ENCODE measurements around the gene ARHGAP26. TPM values are rescaled to one million over a fixed set of nuclear protein-coding genes. Genes with fewer than 3 reads are reported as not detected.

The ARHGAP26 gene
- total RNA-seq, 2 donors from 2014 or later, result 21.3 to 22.7 TPM

GRCh38 chr5:142837081-142837725 lies 67.0 kb downstream of the ARHGAP26 start:
- no peak for DNase-seq
- ATAC-seq, result no peak
- Mint-ChIP-seq H3K4me1 (peaks cover 6% of the 10 kb centered on the region), H3K27ac (no peak overlapping the region), H3K27me3 (no peaks in the 10 kb centered on the region), H3K36me3 (ENCODE audit: low read depth) (no peaks in the 10 kb centered on the region), H3K4me3 (no peak overlapping the region)
- no peaks in the 10 kb centered on the region for H3K9me3 ChIP-seq (ENCODE audit: control insufficient read depth, low read length, poor library complexity, severe bottlenecking)

- H3K4me1 Mint-ChIP-seq, result peaks cover 9% of the 10 kb centered on the region
- H3K27me3 Mint-ChIP-seq, result no peaks in the 10 kb centered on the region
- DNase-seq, result no peak
- no peaks in the 10 kb centered on the region for H3K36me3 Mint-ChIP-seq (ENCODE audit: low read depth)
- no peak for ATAC-seq
- H3K4me3 Mint-ChIP-seq, result no peak overlapping the region
- no peak overlapping the region for H3K27ac Mint-ChIP-seq
- H3K9me3 ChIP-seq (ENCODE audit: control insufficient read depth, low read length, poor library complexity, severe bottlenecking), result no peaks in the 10 kb centered on the region
These were observed 68.7 kb downstream of the ARHGAP26 start for GRCh38 chr5:142838845-142839244.

GRCh38 chr5:142839711-142840346 lies 69.7 kb downstream of the ARHGAP26 start:
- ATAC-seq (no peak), DNase-seq (no peak)
- Mint-ChIP-seq H3K27ac (no peak overlapping the region), H3K36me3 (ENCODE audit: low read depth) (no peaks in the 10 kb centered on the region), H3K27me3 (no peaks in the 10 kb centered on the region), H3K4me3 (no peak overlapping the region), H3K4me1 (peaks cover 9% of the 10 kb centered on the region)
- no peaks in the 10 kb centered on the region for H3K9me3 ChIP-seq (ENCODE audit: control insufficient read depth, low read length, poor library complexity, severe bottlenecking)

- H3K27ac Mint-ChIP-seq, result no peak overlapping the region
- peaks cover 9% of the 10 kb centered on the region for H3K4me1 Mint-ChIP-seq
- H3K36me3 Mint-ChIP-seq (ENCODE audit: low read depth), result no peaks in the 10 kb centered on the region
These were observed 70.4 kb downstream of the ARHGAP26 start for GRCh38 chr5:142840575-142840974.

GRCh38 chr5:142841511-142842265 lies 71.5 kb downstream of the ARHGAP26 start:
- DNase-seq (no peak), ATAC-seq (no peak)
- H3K4me3 Mint-ChIP-seq, result no peak overlapping the region
- H3K27me3 Mint-ChIP-seq, result no peaks in the 10 kb centered on the region
- peaks cover 14% of the 10 kb centered on the region for H3K4me1 Mint-ChIP-seq
- H3K9me3 ChIP-seq (ENCODE audit: control insufficient read depth, low read length, poor library complexity, severe bottlenecking), result no peaks in the 10 kb centered on the region
- no peak overlapping the region for H3K27ac Mint-ChIP-seq
- H3K36me3 Mint-ChIP-seq (ENCODE audit: low read depth), result no peaks in the 10 kb centered on the region

More at GRCh38 chr5:142840575-142840974, 70.4 kb downstream of the ARHGAP26 start:
- H3K27me3 Mint-ChIP-seq, result no peaks in the 10 kb centered on the region
- DNase-seq, result no peak
- no peak overlapping the region for H3K4me3 Mint-ChIP-seq
- no peak for ATAC-seq
- H3K9me3 ChIP-seq (ENCODE audit: control insufficient read depth, low read length, poor library complexity, severe bottlenecking), result no peaks in the 10 kb centered on the region

GRCh38 chr5:142842994-142843905 lies 73.1 kb downstream of the ARHGAP26 start:
- H3K27me3 Mint-ChIP-seq, result no peaks in the 10 kb centered on the region
- no peaks in the 10 kb centered on the region for H3K36me3 Mint-ChIP-seq (ENCODE audit: low read depth)
- no peaks in the 10 kb centered on the region for H3K9me3 ChIP-seq (ENCODE audit: control insufficient read depth, low read length, poor library complexity, severe bottlenecking)
- no peak for DNase-seq
- no peak for ATAC-seq
- H3K27ac Mint-ChIP-seq, result no peak overlapping the region
- H3K4me1 Mint-ChIP-seq, result peaks cover 16% of the 10 kb centered on the region
- no peak overlapping the region for H3K4me3 Mint-ChIP-seq

- H3K27me3 Mint-ChIP-seq, result no peaks in the 10 kb centered on the region
- ATAC-seq, result no peak
- no peak for DNase-seq
- peaks cover 22% of the 10 kb centered on the region for H3K4me1 Mint-ChIP-seq
- no peaks in the 10 kb centered on the region for H3K9me3 ChIP-seq (ENCODE audit: control insufficient read depth, low read length, poor library complexity, severe bottlenecking)
- no peak overlapping the region for H3K4me3 Mint-ChIP-seq
- peak overlapping the region; percentile 49 for H3K27ac Mint-ChIP-seq
- H3K36me3 Mint-ChIP-seq (ENCODE audit: low read depth), result peaks cover 5% of the 10 kb centered on the region
These were observed 74.7 kb downstream of the ARHGAP26 start for GRCh38 chr5:142844866-142845265.

- H3K9me3 ChIP-seq (ENCODE audit: control insufficient read depth, low read length, poor library complexity, severe bottlenecking), result no peaks in the 10 kb centered on the region
- Mint-ChIP-seq H3K4me3 (no peak overlapping the region), H3K36me3 (ENCODE audit: low read depth) (peaks cover 5% of the 10 kb centered on the region), H3K27me3 (no peaks in the 10 kb centered on the region), H3K27ac (peak overlapping the region; percentile 49), H3K4me1 (peaks cover 22% of the 10 kb centered on the region)
- peak; percentile 28 for ATAC-seq
- no peak for DNase-seq
These were observed 75.3 kb downstream of the ARHGAP26 start for GRCh38 chr5:142845402-142845921.

GRCh38 chr5:142845954-142846398 lies 75.8 kb downstream of the ARHGAP26 start:
- no peak overlapping the region for H3K4me3 Mint-ChIP-seq

GRCh38 chr5:142846406-142846805 lies 76.2 kb downstream of the ARHGAP26 start:
- H3K27ac Mint-ChIP-seq, result no peak overlapping the region
- peaks cover 21% of the 10 kb centered on the region for H3K4me1 Mint-ChIP-seq
- no peak for DNase-seq
- no peak overlapping the region for H3K4me3 Mint-ChIP-seq
- no peaks in the 10 kb centered on the region for H3K9me3 ChIP-seq (ENCODE audit: control insufficient read depth, low read length, poor library complexity, severe bottlenecking)
- no peaks in the 10 kb centered on the region for H3K27me3 Mint-ChIP-seq
- no peak for ATAC-seq
- H3K36me3 Mint-ChIP-seq (ENCODE audit: low read depth), result peaks cover 5% of the 10 kb centered on the region

More at GRCh38 chr5:142845954-142846398, 75.8 kb downstream of the ARHGAP26 start:
- DNase-seq, result no peak
- ATAC-seq, result no peak
- Mint-ChIP-seq H3K4me1 (peaks cover 22% of the 10 kb centered on the region), H3K36me3 (ENCODE audit: low read depth) (peaks cover 5% of the 10 kb centered on the region), H3K27ac (no peak overlapping the region), H3K27me3 (no peaks in the 10 kb centered on the region)
- H3K9me3 ChIP-seq (ENCODE audit: control insufficient read depth, low read length, poor library complexity, severe bottlenecking), result no peaks in the 10 kb centered on the region

- H3K27ac Mint-ChIP-seq, result no peak overlapping the region
- no peak overlapping the region for H3K4me3 Mint-ChIP-seq
- DNase-seq (no peak), ATAC-seq (no peak)
- H3K36me3 Mint-ChIP-seq (ENCODE audit: low read depth), result peaks cover 5% of the 10 kb centered on the region
- no peaks in the 10 kb centered on the region for H3K9me3 ChIP-seq (ENCODE audit: control insufficient read depth, low read length, poor library complexity, severe bottlenecking)
- peaks cover 22% of the 10 kb centered on the region for H3K4me1 Mint-ChIP-seq
- H3K27me3 Mint-ChIP-seq, result no peaks in the 10 kb centered on the region
These were observed 78.0 kb downstream of the ARHGAP26 start for GRCh38 chr5:142847898-142848790.

GRCh38 chr5:142849466-142849865 lies 79.3 kb downstream of the ARHGAP26 start:
- no peaks in the 10 kb centered on the region for H3K9me3 ChIP-seq (ENCODE audit: control insufficient read depth, low read length, poor library complexity, severe bottlenecking)
- H3K27ac Mint-ChIP-seq, result no peak overlapping the region
- peaks cover 21% of the 10 kb centered on the region for H3K4me1 Mint-ChIP-seq
- no peak overlapping the region for H3K4me3 Mint-ChIP-seq
- peaks cover 5% of the 10 kb centered on the region for H3K36me3 Mint-ChIP-seq (ENCODE audit: low read depth)
- no peak for ATAC-seq
- H3K27me3 Mint-ChIP-seq, result no peaks in the 10 kb centered on the region
- DNase-seq, result no peak
